Measurements from ENCODE around the gene NTRK3.

The NTRK3 gene

GRCh38 chr15:87940768-87941167 lies 315.8 kb downstream of the NTRK3 start:
- no peak for TF ChIP-seq CTCF (IDR thresholded peaks at IDR 0.05; ENCODE audit: borderline replicate concordance, insufficient read depth, low read depth, low read length)
- H3K4me3 ChIP-seq (ENCODE audit: low read depth, low read length), result no peak overlapping the region

- H3K4me3 ChIP-seq (ENCODE audit: low read depth, low read length), result no peak overlapping the region
- TF ChIP-seq CTCF (IDR thresholded peaks at IDR 0.05; ENCODE audit: borderline replicate concordance, insufficient read depth, low read depth, low read length), result no peak
These were observed 316.6 kb downstream of the NTRK3 start for GRCh38 chr15:87939848-87940457.

GRCh38 chr15:87938031-87938430 lies 318.5 kb downstream of the NTRK3 start:
- TF ChIP-seq CTCF (IDR thresholded peaks at IDR 0.05; ENCODE audit: borderline replicate concordance, insufficient read depth, low read depth, low read length), result no peak
- H3K4me3 ChIP-seq (ENCODE audit: low read depth, low read length), result no peak overlapping the region

GRCh38 chr15:87935583-87935982 lies 321.0 kb downstream of the NTRK3 start:
- H3K4me3 ChIP-seq (ENCODE audit: low read depth, low read length), result no peak overlapping the region
- no peak for TF ChIP-seq CTCF (IDR thresholded peaks at IDR 0.05; ENCODE audit: borderline replicate concordance, insufficient read depth, low read depth, low read length)

- TF ChIP-seq CTCF (IDR thresholded peaks at IDR 0.05; ENCODE audit: borderline replicate concordance, insufficient read depth, low read depth, low read length), result no peak
- H3K4me3 ChIP-seq (ENCODE audit: low read depth, low read length), result no peak overlapping the region
These were observed 325.0 kb downstream of the NTRK3 start for GRCh38 chr15:87931584-87931983.

GRCh38 chr15:87930457-87930856 lies 326.1 kb downstream of the NTRK3 start:
- no peak for TF ChIP-seq CTCF (IDR thresholded peaks at IDR 0.05; ENCODE audit: borderline replicate concordance, insufficient read depth, low read depth, low read length)

GRCh38 chr15:87929841-87930240 lies 326.7 kb downstream of the NTRK3 start:
- H3K4me3 ChIP-seq (ENCODE audit: low read depth, low read length), result no peak overlapping the region
- no peak for TF ChIP-seq CTCF (IDR thresholded peaks at IDR 0.05; ENCODE audit: borderline replicate concordance, insufficient read depth, low read depth, low read length)

More at GRCh38 chr15:87930457-87930856, 326.1 kb downstream of the NTRK3 start:
- H3K4me3 ChIP-seq (ENCODE audit: low read depth, low read length), result no peak overlapping the region
